ENCODE measurements around the gene TRDMT1.

The TRDMT1 gene, protein sequence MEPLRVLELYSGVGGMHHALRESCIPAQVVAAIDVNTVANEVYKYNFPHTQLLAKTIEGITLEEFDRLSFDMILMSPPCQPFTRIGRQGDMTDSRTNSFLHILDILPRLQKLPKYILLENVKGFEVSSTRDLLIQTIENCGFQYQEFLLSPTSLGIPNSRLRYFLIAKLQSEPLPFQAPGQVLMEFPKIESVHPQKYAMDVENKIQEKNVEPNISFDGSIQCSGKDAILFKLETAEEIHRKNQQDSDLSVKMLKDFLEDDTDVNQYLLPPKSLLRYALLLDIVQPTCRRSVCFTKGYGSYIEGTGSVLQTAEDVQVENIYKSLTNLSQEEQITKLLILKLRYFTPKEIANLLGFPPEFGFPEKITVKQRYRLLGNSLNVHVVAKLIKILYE

DNA sequence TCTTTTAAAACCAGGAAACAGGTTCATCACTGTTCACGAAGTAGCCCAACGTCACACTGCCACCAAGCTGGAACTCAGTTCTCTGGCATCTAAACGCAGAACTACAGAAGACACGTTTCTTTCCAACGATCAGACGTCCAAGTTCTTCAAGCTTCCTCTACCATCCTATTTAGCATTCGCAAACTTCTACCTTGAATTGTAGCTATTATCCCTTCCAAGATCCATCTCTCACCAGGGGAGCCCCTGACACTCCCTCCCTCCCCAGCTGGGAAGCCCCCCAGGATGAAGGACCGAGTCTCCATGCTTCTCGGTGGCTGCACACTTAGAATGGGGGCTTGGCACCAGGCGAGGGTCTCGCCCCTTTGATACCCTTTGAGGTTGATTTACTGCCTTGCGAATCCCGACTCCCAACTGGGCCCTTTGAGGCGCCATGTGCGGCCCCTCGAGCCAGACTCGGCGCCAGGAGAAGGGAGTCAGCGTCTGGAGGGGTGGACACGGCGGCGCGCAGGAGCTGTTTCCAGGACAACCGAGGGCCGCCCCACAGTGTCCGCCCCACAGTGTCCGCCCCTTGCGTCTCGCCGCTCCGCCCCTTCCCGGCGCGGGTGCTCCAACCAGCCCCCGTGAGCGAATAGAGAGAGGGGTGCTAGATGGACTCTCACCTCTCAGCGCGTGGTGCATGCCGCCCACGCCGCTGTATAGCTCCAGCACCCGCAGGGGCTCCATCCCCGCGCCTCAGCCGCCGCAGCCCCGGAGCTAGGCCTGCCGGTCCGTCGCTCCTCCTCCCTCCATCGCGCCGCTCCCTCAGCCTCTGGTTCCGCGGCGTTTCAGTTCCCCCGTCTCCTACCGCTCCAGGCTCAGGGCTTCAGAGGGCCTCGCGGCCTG is at the start of gene TRDMT1:
TSS of gene TRDMT1 (minus strand) at position 761 of the 882 bp plus-strand sequence. CDS start at position 723, 38 bp downstream.
- Histone ChIP-seq H3K27ac (peak within 1 kb of the TSS; percentile 92), H3K4me3 (ENCODE audit: low read depth, low read length) (peak within 1 kb of the TSS; percentile 65), H3K27me3 (replicated peaks) (no peaks in the 10 kb centered on the region), H3K36me3 (replicated peaks) (no peaks in the 10 kb centered on the region)
- DNase-seq, result peak; percentile 86
- TF ChIP-seq, protein P1, sequence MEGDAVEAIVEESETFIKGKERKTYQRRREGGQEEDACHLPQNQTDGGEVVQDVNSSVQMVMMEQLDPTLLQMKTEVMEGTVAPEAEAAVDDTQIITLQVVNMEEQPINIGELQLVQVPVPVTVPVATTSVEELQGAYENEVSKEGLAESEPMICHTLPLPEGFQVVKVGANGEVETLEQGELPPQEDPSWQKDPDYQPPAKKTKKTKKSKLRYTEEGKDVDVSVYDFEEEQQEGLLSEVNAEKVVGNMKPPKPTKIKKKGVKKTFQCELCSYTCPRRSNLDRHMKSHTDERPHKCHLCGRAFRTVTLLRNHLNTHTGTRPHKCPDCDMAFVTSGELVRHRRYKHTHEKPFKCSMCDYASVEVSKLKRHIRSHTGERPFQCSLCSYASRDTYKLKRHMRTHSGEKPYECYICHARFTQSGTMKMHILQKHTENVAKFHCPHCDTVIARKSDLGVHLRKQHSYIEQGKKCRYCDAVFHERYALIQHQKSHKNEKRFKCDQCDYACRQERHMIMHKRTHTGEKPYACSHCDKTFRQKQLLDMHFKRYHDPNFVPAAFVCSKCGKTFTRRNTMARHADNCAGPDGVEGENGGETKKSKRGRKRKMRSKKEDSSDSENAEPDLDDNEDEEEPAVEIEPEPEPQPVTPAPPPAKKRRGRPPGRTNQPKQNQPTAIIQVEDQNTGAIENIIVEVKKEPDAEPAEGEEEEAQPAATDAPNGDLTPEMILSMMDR (IDR thresholded peaks at IDR 0.05; ENCODE audit: low read depth, low read length, missing control alignments), result no peak
- in situ Hi-C loops (cut with HindIII; ENCODE audit: low pct_ligation_motif_present, low sequenced_read_pairs), result no loop called here

DNA sequence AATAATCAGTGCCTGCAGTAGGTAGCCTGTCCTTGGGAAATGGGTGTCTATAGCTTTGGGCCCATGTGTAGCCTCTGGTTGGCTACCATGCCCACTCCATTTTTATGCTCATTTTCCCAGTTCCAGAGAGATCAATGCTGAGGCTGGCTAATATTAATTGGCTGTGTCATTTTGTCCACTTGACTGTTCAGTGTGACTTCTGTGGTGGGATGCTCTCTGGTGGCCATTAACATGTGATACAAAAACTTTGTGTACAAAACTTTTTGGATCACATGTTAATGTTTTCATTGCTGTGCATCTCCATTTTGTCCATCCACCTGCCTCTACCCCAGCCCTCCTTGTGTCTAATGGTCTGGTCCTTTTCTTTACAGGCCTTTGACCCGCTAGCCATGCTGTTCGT is 49.3 kb upstream of the TRDMT1 start:
- TF ChIP-seq, protein P1 (IDR thresholded peaks at IDR 0.05; ENCODE audit: low read depth, low read length, missing control alignments), result peak; percentile 17
- no peaks in the 10 kb centered on the region for H3K27me3 ChIP-seq (replicated peaks)
- no peaks in the 10 kb centered on the region for H3K36me3 ChIP-seq (replicated peaks)
- H3K27ac ChIP-seq, result no peak overlapping the region
- no peak for DNase-seq
- no peak overlapping the region for H3K4me3 ChIP-seq (ENCODE audit: low read depth, low read length)
- in situ Hi-C loops (cut with HindIII; ENCODE audit: low pct_ligation_motif_present, low sequenced_read_pairs), result no loop called here

DNA sequence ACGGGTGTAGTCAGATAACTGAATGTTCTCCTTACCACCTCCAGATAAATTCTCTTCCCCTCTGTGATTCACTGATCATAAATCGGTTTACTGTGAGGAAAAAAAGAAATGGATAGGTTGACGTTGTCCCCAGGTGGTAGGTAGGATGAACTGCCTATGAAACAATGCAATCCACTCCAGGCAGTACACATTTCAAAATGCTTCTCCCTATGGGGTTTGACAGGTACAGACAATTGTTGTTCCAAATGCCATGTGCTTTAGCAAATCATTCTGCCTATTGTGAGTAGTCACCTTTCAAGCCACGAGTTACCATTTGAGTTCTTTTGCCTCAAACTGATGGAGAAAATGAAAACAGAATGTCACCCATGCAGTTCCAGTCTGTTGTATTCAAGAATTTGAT is 48.3 kb upstream of the TRDMT1 start:
- TF ChIP-seq, protein P1 (IDR thresholded peaks at IDR 0.05; ENCODE audit: low read depth, low read length, missing control alignments), result peak; percentile 70
- Histone ChIP-seq H3K27me3 (replicated peaks) (no peaks in the 10 kb centered on the region), H3K36me3 (replicated peaks) (no peaks in the 10 kb centered on the region), H3K27ac (no peak overlapping the region), H3K4me3 (ENCODE audit: low read depth, low read length) (no peak overlapping the region)
- in situ Hi-C loops (cut with HindIII; ENCODE audit: low pct_ligation_motif_present, low sequenced_read_pairs), result loop anchor here (25.0 kb wide), 1 partner anchor 388 kb away; no protein-coding TSS in a partner anchor
- no peak for DNase-seq

DNA sequence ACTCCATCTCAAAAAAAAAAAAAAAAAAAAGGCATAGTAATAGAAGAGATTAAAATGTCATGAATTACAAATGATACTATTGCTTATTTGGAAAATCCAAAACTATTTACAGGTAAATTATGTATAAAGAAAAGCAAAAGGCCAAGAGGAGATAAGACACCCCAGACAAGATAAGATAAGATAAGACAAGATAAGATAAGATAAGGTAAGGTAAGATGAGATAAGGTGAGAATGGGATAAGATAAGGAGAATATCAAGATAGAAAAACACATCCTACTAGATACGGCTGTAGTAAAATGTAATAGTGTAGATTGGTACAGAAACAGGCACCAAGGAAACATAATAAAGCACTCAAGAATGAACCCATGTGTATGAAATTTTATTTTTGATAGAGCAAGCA is 47.5 kb upstream of the TRDMT1 start:
- DNase-seq, result no peak
- no peak overlapping the region for H3K27ac ChIP-seq
- TF ChIP-seq, protein P1 (IDR thresholded peaks at IDR 0.05; ENCODE audit: low read depth, low read length, missing control alignments), result no peak
- no peaks in the 10 kb centered on the region for H3K36me3 ChIP-seq (replicated peaks)
- no peak overlapping the region for H3K4me3 ChIP-seq (ENCODE audit: low read depth, low read length)
- in situ Hi-C loops (cut with HindIII; ENCODE audit: low pct_ligation_motif_present, low sequenced_read_pairs), result loop anchor here (25.0 kb wide), 1 partner anchor 387 kb away; no protein-coding TSS in a partner anchor
- no peaks in the 10 kb centered on the region for H3K27me3 ChIP-seq (replicated peaks)

DNA sequence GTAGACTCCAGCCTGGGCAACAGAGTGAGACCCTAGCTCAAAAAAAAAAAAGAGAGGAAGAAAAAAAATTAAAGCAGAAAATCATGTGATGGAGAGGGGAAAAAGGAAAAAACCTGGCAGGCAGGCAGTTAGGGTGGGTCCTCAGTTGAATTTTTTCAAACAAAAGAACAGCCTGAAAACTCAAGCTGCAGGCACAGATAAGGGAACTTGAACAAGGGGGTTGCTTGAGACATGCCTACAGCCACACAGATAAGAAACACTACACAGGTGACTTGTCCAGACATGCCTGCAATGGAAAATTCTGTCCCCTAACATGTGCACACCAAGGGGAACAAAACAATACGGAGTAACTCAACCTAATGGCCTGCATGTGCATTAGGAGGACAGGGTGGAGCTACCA is 45.7 kb upstream of the TRDMT1 start:
- no peak overlapping the region for H3K4me3 ChIP-seq (ENCODE audit: low read depth, low read length)
- no peak for DNase-seq
- H3K27me3 ChIP-seq (replicated peaks), result no peaks in the 10 kb centered on the region
- in situ Hi-C loops (cut with HindIII; ENCODE audit: low pct_ligation_motif_present, low sequenced_read_pairs), result loop anchor here (25.0 kb wide), 1 partner anchor 385 kb away; no protein-coding TSS in a partner anchor
- H3K36me3 ChIP-seq (replicated peaks), result no peaks in the 10 kb centered on the region
- H3K27ac ChIP-seq, result no peak overlapping the region
- TF ChIP-seq, protein P1 (IDR thresholded peaks at IDR 0.05; ENCODE audit: low read depth, low read length, missing control alignments), result no peak
